ENCODE data around the gene ASIC4. TPM values are rescaled to one million over a fixed set of nuclear protein-coding genes. Genes with fewer than 3 reads are reported as not detected.
A peak's percentile ranks its signal among the peaks of the same experiment; 100 is the strongest.

ASIC4 gene
- total and polyA plus RNA-seq, 9 of the 15 experiments (the other 6 are each of a cell fraction or from before 2014, with no cell fraction given), result 0.07 to 19.2 (median 4.8) TPM

- Histone ChIP-seq H2AFZ (ENCODE audit: low read depth, low read length) (no peak overlapping the region), H3K4me2 (ENCODE audit: insufficient read depth, low read length) (no peak overlapping the region), H3K27ac (ENCODE audit: extremely low read depth, low read depth, low read length) (no peak overlapping the region), H3K36me3 (ENCODE audit: control insufficient read depth, insufficient read depth, low read length) (peaks cover 9% of the 10 kb centered on the region; the same call in 1 of the 3 replicates), H4K20me1 (replicated peaks; ENCODE audit: control insufficient read depth, insufficient read depth, low read length) (no peaks in the 10 kb centered on the region), H3K4me3 (no peak overlapping the region), H3K27me3 (ENCODE audit: control insufficient read depth in 2 of 2, insufficient read depth in 2 of 2, low read length in 2 of 2) (no peaks in the 10 kb centered on the region), H3K4me1 (replicated peaks in 1 of 2; ENCODE audit: control insufficient read depth in 2 of 2, insufficient read depth in 2 of 2, low read length in 2 of 2) (peaks cover 76 to 97% of the 10 kb centered on the region in 2 experiments), H3K9ac (ENCODE audit: insufficient read depth in 1 of 2, low read depth in 2 of 2, low read length in 2 of 2) (no peak overlapping the region), H3K9me3 (replicated peaks; ENCODE audit: control insufficient read depth, insufficient read depth, low read depth, low read length) (no peaks in the 10 kb centered on the region), H3K79me2 (ENCODE audit: control insufficient read depth, insufficient read depth, low read length) (peaks cover 25% of the 10 kb centered on the region), H3K9me1 (ENCODE audit: control insufficient read depth, insufficient read depth, low read length) (no peaks in the 10 kb centered on the region)
- in situ Hi-C loops (cut with MboI) (no loop called here), intact Hi-C loops (cut with micrococcal nuclease) (no loop called here)
- no peak for ATAC-seq
- ChIA-PET POLR2A (interaction anchor here (0.8 to 1.7 kb wide), 5 partner anchors 8 to 73 kb away, joined by 3 to 13 read pairs (median 5); partner anchors contain the start of gene GMPPA), CTCF (ENCODE audit: low intra/inter-chr PET ratio) (no interaction called here)
- peak in 2 of 4 experiments; percentile 48 to 62 for DNase-seq (ENCODE audit: extremely low read depth in 1 of 4, low spot score in 3 of 4)
- BruUV-seq (replicated peaks), result no TSS peak
- 53% methylated on average over 5 of the region's 15 CpGs for WGBS (ENCODE audit: insufficient coverage, low coverage, missing lambda C conversion rate)
- no peak for FAIRE-seq
- TF ChIP-seq CREB1 (IDR thresholded peaks at IDR 0.05), result 0 out of 2 replicates have a peak, but pooled peaks have one; percentile 4
- TF ChIP-seq CREB1 (CRISPR knock-in tag; IDR thresholded peaks at IDR 0.05), result no peak
- TF ChIP-seq CBFA2T3 (IDR thresholded peaks at IDR 0.05), result peak; percentile 75
- TF ChIP-seq UBTF (IDR thresholded peaks at IDR 0.05; ENCODE audit: borderline replicate concordance in 1 of 2, low read depth in 2 of 2, low read length in 2 of 2), result 0 out of 4 replicates have a peak, but pooled peaks of 1 of the 2 experiments have one; percentile 54
- no peak for TF ChIP-seq CHD4 (IDR thresholded peaks at IDR 0.05; ENCODE audit: insufficient read depth, insufficient replicate concordance, low read depth, low read length, poor library complexity, severe bottlenecking)
- no peak for TF ChIP-seq REST (IDR thresholded peaks at IDR 0.05; ENCODE audit: borderline replicate concordance)
- no peak for TF ChIP-seq REST (CRISPR knock-in tag; IDR thresholded peaks at IDR 0.05; ENCODE audit: low read depth)
These were observed 2.5 kb upstream of the ASIC4 start for GRCh38 chr2:219511547-219512325.

All from K562 (cell line).